AML-193 (cell line): Measurements from ENCODE around the gene FSD2.
"Not testable (repeated sequence)": the region's sequence is repeated elsewhere in the genome, so short reads cannot be mapped to it uniquely, and the experiment has no call there.

Experiments used
- DNase-seq, 2 experiments: peaks; one replicate each; lab custom pipeline; 2025; lab: John Stamatoyannopoulos, UW

Gene FSD2

GRCh38 chr15:82731527-82731926 is 74.3 kb downstream of the FSD2 start:
- DNase-seq: no peak

GRCh38 chr15:82730022-82730530 is 75.8 kb downstream of the FSD2 start:
- DNase-seq: no peak

- no peak for DNase-seq
Observed at GRCh38 chr15:82726816-82727215, 79.1 kb downstream of the FSD2 start.

- no peak for DNase-seq
Observed at GRCh38 chr15:82715003-82715402, 90.9 kb downstream of the FSD2 start.

GRCh38 chr15:82714016-82714415 is 91.9 kb downstream of the FSD2 start:
- DNase-seq: no peak

- DNase-seq: no peak
Observed at GRCh38 chr15:82712036-82712435, 93.8 kb downstream of the FSD2 start.

- no peak for DNase-seq
Observed at GRCh38 chr15:82710926-82711490, 94.9 kb downstream of the FSD2 start.

GRCh38 chr15:82710208-82710555 is 95.7 kb downstream of the FSD2 start:
- DNase-seq: no peak

GRCh38 chr15:82709421-82710207 is 96.3 kb downstream of the FSD2 start, which contains the start of gene AP3B2:
Gene AP3B2 (minus strand): TSS chr15:82709875. CDS start chr15:82709706, 169 bp downstream.
- peak in 1 of 2 experiments; percentile 2 for DNase-seq

- no peak for DNase-seq
Observed at GRCh38 chr15:82709081-82709420, 96.8 kb downstream of the FSD2 start.

GRCh38 chr15:82705856-82706255 is 100.0 kb downstream of the FSD2 start:
- DNase-seq: not testable (repeated sequence)
